ENCODE measurements around the gene SLC7A10.
"Not testable (repeated sequence)": the region's sequence is repeated elsewhere in the genome, so short reads cannot be mapped to it uniquely, and the experiment has no call there.

The SLC7A10 gene

DNA sequence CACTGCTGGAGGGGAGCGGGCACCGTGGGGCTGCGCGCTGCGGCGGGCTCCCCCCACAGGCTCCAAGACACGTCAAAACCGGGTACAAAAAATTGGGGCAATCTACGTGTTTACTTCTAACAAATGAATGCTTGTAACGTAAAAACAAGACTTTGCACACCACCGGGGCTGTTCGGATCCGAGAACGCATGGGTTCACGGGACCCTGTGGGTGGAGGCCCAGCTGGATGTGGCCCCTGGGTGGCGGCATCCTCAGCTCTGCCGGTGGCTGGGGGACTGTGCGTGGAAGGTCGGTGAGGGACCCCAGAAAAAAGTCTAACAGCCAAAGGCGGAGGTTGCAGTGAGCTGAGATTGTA lies 10.3 kb upstream of the SLC7A10 start:
- no peak for DNase-seq

DNA sequence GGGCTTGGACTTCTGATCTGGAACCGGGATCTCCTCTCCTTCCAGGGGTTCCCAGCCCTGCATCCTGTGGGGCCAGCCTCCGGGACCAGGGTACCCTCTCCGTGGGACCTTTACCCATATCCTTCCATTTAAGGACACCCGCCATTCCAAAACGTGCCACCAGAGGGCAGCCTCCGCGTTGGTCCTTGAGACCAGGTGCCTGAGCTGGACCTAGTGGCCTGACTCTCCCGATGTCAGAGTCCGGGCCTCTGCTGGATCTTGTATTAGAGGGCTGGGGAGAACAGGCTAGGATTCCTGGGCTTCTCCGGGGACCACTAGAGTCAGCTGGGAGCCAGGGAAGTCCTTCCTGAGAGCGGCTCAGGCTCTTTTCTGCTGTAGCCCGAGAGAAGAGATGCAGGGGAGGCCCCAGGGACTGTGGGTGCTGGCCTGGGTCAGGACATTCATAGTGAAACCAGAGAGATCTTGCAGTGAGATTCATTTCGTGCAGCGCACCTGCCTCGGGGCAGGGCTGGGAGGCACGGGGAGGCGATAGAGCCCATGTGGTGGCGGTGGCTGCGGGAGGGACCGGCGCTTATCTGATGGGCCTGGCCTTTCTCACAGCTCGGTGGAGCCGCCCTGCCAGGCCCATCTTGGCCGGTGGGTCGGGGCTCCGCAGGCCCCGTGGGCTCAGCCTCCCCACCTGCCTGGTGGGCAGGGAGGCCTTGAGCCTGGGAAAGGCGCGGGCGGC lies 9.8 kb upstream of the SLC7A10 start:
- DNase-seq, result peak; percentile 83

DNA sequence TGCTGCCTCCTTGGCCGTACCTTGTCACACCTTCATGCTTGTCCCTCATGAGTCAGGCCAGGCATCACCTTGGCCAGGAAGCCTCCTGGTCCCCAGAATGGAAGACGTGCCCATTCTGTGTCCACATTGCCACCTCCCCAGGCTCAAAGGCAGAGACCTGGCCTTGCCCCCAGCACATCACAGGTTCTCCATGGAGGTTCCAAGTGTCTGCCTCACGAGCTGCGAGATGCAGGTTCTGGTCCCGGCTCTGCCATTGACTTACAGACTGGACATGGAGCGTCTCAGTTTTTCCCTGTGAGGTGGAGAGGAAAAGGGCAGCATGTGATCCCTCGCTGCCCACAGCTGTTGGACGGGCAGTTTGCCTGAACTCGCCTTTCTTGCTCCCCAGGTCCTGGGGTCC lies 9.1 kb upstream of the SLC7A10 start:
- DNase-seq, result no peak

DNA sequence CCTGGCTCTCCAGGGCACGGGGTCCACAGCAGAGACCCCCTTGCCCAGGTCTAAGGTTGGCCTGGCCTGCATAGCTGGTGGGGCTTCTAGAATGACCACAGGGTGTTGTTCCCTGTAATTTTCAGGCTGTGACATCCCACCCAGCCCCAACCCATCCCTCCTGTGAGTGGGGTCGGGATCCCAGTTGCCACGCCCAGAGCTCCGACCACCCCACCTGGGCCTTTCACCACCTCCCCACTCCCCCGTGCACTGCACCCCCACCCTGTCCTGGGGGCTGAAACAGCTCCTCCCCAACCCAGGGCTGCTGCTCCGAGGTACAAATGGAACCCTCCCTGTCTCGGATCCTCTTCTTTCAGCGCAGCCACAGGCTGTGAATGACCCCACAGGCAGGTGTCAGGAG lies 8.4 kb upstream of the SLC7A10 start:
- DNase-seq, result no peak

DNA sequence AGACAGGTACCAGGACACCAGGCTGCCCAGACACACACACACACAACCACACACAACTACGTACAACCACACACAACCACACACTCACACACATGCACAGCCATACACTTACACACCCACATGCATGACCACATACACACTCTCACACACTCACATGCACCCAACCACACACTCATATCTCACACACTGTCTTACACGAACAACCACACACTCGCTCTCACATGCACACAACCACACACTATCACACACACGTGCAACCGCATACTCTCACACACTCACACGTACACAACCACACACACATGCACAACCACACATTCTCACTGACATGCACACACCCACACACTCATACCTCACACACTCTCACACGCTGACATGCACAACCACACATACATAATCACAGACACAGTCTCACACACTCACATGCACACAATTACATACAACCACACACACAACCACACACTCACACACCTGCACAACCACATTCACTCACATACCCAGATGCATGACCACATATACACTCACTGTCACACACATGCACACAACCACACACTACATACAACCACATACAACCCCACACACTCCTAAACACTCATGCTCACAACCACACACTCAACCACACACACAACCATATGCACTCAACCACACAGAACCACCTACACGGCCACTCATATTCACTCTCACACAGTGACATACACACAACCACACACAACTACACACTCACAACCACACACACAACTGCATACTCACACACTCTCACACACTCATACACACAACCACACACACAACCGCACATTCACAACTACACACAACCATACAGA lies 7.6 kb upstream of the SLC7A10 start:
- DNase-seq, result no peak

DNA sequence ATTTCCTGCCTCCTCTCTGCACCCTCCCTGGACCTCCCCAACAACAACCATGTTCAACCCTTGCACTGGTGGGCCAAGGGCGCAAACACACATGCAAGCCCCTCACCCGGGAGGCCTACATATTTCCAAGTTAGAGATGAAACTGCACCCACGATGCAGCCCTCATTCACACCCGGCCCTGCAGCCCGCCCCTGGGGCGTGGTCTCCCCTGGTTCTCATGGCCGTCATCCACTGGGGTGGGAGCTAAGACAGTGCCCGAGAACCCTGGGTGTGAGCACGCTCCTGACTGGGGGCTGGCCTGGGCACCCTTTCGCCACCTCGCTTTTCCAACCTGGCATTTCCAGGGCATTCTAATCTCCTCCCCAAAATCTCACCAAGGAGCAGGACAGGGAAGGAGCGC lies 7.0 kb upstream of the SLC7A10 start:
- no peak for DNase-seq

DNA sequence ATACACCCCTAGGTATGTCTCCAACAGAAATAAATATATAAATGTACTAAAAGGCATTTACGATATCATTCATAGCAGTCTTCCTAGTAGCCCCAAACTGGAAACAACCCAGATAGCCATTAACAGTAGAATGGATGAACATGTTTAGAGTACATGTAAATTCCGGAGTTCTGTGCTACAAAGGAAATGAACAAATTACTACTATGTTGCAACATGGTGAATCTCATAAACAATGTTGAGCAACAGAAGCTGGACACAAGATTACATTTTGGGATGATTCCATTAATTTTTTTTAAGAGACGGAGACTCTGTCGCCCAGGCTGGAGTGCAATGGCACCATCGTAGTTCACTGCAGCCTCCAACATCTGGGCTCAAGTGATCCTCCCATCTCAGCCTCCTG lies 5.9 kb upstream of the SLC7A10 start:
- no peak for DNase-seq

DNA sequence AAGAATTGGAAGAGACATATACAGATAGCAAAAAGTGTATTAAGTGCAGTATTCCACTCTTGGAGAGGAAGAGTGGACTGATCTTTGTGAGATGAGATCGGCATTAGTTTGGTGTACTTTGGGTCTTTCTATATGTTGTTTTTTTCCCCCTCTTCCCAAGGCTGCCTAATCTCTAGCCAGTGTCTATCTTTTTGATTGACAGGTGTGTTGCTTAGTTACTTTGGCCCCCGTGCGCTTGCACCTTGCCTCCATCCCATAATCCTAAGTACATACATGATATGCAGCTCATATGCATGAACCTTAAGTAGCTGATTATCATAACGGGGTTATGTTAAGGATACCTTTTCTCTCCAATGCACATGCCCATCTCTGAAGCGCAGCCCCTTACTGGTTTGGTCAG lies 4.3 kb upstream of the SLC7A10 start:
- no peak for DNase-seq

DNA sequence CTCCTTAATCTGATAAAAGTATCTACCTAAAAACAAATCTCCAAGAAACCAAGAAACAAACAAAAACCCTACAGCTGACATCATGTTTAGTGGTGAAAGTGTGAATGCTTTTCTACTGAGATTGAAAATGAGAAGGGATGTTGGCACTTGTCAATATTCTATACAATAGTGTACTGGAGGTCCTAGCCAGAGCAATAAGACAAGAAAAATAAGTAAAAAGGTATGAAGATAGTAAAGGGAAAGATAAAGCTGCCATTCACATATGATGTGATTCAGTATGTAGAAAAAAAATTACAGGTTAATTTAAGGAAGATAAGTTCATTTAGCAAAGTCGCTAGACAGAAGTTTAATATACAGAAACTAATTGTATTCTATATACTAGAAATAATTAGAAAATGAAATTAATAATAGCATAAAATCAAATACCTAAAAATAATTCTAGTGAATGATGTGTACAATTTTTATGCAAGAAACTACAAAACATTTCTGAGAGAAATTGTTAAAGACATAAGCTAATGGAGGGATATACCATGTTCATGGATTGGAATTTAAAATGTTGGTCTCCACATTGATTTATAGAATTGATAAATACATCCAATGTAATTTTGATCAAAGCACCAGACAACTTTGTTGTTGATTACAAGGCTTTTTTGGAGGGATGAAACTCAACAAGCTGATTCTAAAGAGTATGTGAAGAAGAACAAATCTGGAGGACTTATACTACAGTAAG lies 2.4 kb upstream of the SLC7A10 start:
- no peak for DNase-seq

DNA sequence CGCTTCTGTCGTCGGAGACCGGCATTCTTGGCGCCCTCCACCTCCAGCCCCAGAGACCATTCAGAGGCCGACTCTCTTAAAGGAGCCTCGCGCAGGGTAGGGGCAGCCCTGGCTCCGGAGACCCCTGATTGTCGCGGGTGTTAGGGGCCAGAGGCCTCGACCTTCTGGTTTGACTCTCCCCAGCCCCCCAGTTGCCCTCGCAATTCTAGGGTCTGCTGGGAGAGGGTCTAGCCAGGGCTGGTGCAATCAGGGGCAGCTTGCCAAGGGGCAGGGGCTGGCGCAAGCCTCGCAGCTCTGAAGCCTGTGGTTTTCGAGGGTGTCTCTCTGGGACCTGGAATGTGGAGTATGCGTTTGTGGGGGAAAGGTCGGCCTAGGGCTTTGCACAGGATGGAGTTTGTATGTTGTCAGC lies 1.6 kb upstream of the SLC7A10 start:
- no peak for DNase-seq

DNA sequence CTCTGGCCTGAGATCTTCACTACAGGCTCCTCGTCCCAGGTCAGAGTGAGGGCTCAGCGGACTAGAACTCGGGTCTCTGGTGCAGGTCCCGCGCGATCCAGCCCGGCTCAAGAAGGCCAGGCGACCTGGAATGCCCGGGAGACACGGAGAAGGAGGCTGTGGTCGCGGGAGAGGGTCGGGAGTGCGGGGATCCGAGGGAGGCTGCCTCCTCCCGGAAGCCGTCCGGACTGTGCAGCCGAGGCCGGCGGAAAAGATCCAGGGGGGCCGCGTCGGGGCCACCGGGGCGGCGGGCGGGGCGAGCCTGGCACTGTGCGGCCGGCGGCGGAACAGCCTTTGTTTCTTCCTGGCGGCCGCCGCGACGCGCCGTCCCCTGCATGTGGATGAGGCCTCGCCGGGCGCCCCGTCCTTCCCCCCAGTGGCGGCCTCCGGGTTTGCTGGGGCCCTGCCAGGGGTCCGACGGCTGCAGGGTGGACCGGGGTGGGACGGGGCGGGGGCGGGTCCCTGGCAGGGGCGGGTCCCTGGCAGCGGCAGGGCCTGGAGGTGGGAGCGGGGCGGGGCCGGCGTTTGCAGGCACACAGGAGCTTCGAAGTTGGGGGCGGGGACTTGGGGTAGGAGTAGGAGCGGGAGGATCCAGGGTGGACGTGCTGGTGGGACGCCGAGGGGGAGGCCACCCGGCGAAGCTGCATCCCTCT lies 1.0 kb upstream of the SLC7A10 start:
- no peak for DNase-seq

DNA sequence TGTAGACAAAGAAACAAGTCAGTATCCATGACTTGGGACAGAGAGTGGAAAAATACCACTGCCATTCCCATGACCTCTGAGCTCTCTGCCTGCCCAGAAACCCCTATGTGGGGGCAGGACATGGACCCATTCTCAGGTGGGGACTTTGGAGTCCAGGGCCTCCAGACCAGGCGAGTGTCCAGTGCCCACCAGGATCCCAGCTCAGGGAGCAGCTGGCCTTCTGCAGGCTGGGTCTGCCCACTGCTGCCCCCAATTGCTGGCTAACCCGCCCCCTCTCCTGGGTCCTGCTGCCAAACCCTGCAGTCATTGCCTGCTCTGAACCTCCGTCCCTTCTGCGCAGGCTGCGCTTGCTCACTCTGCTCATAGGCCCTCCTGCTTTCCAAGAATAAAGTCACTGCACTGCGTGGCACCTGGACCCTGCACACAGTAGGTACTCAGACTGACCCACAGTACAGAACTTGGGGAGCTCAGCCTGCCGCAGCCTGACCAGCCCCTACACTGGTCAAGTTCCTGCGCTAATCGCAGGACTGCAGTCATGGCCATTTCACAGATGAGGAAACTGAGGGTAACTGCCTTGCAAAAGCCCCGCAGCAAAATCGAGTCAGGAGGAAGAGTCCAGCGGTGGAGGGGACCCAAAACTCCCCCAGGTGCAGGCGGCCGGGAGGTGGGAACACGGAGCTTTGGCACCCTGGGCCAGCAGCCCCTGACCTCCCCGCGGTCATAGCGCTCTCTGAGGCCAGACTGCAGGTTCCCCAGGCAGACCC lies 774 bp downstream of the SLC7A10 start:
- no peak for DNase-seq

DNA sequence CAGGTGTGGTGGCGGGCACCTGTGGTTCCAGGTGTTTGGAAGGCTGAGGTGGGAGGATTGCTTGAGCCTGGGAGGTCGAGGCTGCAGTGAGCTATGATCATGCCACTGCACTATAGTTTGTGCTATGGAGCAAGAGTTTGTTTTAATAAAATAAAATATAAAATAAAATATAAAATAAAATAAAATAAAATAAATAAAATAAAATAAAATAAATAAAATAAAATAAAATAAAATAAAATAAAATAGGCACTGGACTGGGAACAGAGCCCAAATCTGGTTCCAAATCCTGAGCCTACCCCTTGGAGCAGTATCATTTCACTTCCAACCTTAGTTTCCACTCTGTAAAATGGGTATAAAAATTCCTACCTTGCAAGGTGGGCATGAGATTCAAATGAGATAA lies 3.4 kb downstream of the SLC7A10 start:
- not testable (repeated sequence) for DNase-seq

DNA sequence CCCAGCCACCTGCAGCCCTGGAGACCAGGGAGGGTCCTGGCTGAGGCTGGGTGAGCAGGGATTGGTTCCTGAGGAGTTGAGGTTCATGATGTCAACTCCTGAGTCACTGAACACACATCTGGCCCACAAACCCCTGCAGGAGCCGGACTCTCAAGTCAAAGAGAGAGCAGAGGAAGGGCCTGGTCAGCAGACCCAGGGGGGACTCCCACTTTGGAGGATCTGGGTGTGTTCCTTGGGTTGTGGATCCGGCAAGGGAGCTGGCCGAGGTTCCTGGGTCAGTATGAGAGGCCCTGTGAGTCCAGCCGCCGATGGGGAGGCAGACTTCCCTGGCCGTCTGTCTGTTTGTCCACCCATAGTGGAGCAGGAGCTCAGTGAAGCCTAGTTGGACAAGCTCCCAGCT lies 4.0 kb downstream of the SLC7A10 start:
- DNase-seq, result no peak

DNA sequence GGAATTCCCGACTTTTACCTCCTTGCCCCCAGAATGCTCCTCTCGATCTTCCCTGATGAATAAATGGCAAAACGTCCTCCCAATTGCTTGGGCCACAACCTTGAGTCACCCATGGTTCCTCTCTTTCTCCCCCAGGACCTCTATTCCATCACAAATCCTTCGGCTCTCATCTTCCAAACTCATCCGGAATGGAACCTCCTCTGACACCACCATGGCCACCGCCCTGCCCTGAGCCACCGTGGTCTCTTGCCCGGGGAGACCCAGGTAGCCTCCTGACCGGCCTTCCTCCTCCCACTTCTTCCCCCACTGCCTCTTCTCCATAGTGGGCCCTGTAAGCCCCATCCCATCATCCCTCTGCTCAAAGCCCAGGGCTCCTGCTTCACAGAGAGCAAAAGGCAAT lies 4.9 kb downstream of the SLC7A10 start:
- DNase-seq, result no peak

DNA sequence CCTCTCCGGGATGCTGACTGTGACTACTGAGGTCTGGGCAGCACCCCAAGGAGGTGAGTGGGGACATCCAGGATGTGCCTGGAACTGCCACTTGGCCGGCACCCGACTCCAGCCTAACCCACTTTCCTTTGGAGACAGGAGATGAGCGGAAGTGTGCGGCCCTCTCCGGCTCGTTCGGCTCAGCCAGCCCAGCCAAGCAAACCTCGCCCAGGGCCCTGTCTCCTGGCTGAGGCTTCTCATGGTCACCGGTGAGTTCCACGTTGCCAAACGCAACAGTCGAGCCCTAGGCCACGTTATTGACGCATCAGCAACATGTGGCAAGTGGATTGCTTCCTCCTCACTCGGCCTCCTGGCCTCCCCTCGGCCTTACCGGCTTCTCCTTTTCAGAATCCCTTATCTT lies 5.5 kb downstream of the SLC7A10 start:
- DNase-seq, result no peak

DNA sequence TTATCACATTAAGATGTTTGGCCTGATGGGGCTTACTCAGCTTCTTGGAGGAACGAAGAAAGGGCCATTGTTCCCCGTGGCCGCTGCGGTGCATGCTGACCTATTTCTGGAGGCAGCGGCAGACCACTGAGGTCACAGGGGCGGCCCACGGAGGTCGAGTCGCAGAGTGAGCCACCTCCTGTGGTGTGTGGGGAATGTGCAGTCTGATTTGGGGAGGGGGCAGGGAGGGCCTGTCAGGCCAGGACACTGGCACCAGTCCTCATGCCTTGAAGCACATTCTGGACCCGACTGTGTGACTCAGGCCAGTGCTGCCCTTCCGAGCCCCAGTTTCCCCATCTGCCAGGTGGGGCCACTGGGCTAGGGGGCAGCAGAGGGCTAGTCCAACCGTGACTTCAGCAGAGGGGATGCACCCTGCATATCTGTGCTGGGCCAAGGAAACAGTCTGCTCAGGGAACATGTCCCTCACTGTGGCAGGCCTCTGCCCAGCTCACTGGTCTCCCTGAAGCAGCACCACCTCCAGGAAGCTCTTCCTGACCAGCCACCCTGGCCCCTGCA lies 6.3 kb downstream of the SLC7A10 start:
- no peak for DNase-seq

DNA sequence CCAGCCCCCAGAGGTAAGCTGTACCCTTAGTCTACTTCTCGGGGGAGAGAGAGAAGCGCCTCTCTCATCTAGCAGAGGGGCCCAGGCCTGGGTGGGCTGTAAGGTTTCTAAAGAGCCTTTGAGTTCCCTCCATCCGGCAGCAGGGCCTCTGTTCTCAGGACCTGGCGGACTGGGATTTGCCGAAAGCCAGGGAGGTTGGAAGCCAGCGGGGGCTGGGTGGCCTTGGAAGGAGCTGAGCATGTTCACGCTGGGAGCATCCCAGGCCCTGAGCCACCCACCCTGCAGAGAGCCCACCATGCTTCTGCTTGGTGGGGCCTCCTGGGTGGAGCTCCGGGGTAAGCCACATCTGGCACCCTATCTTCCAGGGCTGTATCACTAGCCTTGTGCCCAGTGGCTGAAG lies 7.8 kb downstream of the SLC7A10 start:
- no peak for DNase-seq

DNA sequence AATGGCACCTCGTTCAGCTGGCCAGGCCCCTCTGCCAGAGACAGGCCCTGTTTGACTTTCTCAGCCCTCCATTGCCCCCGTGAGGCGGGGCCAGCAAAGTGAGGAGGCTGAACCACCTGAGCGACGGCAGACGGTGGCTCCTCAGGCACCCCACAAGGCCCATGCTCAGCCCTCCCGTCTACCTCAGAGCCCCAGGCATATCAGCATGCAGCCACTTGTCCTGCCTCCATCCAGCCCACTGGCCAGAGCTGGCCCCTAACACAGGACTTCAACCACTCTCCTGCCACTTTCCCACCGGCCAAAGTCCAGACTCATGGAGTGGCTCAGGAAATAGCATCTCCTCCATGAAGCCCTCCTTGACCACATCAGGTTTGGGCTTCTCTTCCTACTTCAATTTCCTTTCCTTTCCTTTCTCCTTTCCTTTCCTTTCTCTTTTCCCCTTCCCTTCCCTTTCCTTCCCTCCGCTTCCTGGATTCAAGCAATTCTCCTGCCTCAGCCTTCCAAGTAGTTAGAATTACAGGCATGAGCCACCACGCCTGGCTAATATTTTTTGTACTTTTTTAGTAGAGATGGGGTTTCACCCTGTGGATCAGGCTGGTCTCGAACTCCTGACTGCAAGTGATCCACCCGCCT lies 9.3 kb downstream of the SLC7A10 start:
- DNase-seq, result no peak

DNA sequence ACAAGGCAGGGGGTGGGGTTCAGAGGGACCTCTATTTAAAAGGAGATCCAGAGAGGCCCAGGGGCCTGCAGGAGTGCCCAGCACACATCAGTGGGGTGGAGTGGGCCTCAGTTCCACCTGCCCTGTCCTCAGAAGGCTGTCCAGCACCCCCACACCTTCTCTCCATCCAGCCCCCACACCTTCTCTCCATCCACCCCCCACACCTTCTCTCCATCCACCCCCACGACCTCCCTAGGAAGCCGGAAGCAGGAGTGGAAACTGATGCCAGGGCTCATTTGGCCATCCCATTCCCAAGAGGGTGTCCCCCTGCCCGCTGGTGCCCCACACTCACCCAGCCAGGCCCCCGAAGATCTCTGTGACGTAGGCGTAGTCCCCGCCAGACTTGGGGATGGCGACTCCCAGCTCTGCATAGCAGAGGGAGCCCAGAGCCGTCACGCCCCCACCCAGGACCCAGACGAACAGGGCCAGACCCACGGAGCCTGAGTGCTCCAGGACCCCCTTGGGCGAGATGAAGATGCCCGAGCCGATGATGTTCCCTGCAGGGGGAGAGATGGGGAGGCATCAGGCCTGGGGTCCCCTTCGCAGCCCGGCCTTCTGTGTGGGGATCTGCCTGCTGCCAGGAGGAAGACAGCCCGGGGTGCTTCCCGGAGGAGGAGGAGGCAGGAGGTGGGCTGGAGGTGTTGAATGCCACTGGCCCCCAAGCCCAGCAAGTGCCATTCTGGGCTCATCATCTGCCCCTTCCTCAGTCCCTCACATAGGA lies 10.0 kb downstream of the SLC7A10 start:
- no peak for DNase-seq

DNA sequence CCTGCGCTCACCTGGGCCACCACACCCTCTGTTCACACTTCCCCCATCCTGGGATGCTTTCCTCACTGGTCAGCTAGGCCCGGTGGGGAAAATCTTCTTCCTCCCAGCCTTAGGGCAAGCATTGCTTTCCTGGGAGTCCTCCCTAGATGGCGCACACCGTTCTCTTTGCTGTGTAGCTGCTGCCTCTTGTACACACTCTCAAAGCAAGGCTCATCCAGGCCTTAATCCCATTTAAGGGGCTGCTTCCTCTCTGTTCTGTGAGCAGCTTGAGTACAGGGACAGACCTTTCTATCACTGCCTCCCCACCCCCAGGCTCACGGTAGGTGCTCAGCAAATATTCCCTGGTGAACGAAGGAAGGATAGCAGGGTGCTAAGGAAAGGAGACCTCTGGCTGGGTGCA lies 11.1 kb downstream of the SLC7A10 start:
- DNase-seq, result peak; percentile 14

Measured in NCI-H1694 (cell line).